ENCODE measurements around the gene HSF4.

Gene HSF4

DNA sequence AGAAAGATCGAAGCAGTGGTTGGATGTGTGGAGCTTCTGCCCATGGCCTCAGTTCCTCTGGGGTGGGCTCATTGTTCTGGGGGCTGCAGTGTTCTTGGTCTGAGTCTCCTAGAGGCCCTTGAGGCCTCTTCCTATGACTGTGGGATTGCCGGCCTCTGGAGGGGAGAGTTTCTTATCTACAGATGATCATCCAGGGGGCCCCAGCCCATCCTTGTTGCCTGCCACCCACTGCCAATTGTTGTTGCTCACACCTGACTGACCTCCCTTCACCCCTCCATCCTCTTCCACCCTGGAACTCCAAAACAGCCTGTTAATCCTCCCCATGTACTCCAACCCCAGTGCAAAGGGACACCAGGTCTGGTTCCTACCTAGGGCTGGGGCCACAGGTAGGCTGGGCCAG lies 19.6 kb upstream of the HSF4 start:
- ChIA-PET CTCF (interaction anchor here (1.0 to 9.3 kb wide), 5 partner anchors 11 to 184 kb away, joined by 3 to 91 read pairs (median 6); partner anchors contain the start of gene CES3), POLR2A (no interaction called here)

DNA sequence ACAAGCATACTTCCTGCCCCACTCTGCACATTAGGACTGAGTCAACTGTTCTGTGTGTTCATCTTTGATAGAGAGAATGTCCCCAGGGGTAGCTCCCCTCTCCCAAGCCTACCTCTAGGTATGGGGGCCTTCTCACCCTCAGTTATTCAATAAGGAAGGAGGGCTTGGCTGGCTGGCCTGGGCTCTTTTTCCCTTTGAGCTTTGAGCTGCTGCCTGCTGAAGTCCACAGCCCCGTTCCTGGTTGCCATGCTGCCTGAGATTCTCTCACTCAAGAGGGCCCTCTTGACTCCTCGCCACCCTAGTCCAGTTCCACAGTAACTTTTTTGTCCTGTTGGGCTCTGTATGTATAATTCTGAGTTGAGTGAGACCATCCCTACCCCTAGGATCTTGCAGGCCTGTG lies 18.8 kb upstream of the HSF4 start:
- TF ChIP-seq, protein P1, sequence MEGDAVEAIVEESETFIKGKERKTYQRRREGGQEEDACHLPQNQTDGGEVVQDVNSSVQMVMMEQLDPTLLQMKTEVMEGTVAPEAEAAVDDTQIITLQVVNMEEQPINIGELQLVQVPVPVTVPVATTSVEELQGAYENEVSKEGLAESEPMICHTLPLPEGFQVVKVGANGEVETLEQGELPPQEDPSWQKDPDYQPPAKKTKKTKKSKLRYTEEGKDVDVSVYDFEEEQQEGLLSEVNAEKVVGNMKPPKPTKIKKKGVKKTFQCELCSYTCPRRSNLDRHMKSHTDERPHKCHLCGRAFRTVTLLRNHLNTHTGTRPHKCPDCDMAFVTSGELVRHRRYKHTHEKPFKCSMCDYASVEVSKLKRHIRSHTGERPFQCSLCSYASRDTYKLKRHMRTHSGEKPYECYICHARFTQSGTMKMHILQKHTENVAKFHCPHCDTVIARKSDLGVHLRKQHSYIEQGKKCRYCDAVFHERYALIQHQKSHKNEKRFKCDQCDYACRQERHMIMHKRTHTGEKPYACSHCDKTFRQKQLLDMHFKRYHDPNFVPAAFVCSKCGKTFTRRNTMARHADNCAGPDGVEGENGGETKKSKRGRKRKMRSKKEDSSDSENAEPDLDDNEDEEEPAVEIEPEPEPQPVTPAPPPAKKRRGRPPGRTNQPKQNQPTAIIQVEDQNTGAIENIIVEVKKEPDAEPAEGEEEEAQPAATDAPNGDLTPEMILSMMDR (IDR thresholded peaks at IDR 0.05; ENCODE audit: insufficient read depth, low read length, missing control alignments), result no peak

More for the DNA sequence above, 19.6 kb upstream of the HSF4 start:
- H3K4me3 ChIP-seq (ENCODE audit: low read depth, low read length), result no peak overlapping the region
- no peak for DNase-seq (ENCODE audit: low read depth, low spot score)
- TF ChIP-seq, protein P1 (IDR thresholded peaks at IDR 0.05; ENCODE audit: insufficient read depth, low read length, missing control alignments), result no peak

DNA sequence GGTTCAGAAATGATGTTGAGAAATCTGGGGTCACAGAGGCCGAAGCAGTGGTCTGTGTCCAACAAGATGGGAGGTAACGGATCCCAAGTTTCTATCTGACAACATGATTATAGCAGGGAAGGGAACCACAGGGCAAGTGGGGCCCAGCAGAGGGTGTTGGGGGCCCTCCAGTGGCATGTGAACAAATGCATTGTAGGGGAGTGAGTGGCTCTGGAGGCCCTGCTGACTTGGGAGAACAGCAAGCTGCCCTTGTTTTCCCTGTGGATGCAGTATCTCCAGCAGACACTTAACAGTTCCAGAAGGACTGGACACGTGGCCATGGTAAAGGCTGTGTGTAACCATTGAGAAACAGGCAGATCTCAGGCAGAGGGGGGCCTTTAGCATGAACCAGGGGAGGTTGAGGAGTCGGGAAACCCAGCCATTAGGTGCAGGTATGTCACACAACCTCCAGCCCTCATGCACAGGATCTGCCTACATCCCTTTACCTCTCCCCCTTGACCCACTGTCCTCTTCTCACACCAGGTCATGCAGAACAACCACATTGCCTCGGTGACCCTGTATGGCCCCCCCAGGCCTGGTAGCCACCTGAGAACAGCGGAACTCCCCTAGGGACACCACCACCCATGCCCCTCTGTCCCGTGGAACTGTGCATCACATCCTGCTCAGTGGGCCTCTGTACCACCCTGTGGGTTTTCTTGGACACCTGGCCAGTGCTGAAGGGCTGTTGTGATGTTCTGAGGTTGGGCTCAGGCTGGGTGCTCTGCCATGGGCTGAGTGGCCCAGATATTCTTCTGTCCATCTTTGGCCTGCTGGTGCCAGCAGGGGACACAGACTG lies 17.8 kb upstream of the HSF4 start:
- DNase-seq (ENCODE audit: low read depth, low spot score), result no peak
- TF ChIP-seq, protein P1 (IDR thresholded peaks at IDR 0.05; ENCODE audit: insufficient read depth, low read length, missing control alignments), result no peak
- ChIA-PET POLR2A (no interaction called here), CTCF (interaction anchor here (0.6 to 9.3 kb wide), 3 partner anchors 9 to 15 kb away, joined by 3 to 91 read pairs (median 3); no protein-coding TSS in a partner anchor)
- no peak overlapping the region for H3K4me3 ChIP-seq (ENCODE audit: low read depth, low read length)

More for the DNA sequence above, 18.8 kb upstream of the HSF4 start:
- POLR2A ChIA-PET, result no interaction called here
- CTCF ChIA-PET, result interaction anchor here (0.8 to 9.3 kb wide), 6 partner anchors 10 to 185 kb away, joined by 3 to 91 read pairs (median 4); partner anchors contain the start of gene CES3
- no peak for DNase-seq (ENCODE audit: low read depth, low spot score)
- H3K4me3 ChIP-seq (ENCODE audit: low read depth, low read length), result no peak overlapping the region

DNA sequence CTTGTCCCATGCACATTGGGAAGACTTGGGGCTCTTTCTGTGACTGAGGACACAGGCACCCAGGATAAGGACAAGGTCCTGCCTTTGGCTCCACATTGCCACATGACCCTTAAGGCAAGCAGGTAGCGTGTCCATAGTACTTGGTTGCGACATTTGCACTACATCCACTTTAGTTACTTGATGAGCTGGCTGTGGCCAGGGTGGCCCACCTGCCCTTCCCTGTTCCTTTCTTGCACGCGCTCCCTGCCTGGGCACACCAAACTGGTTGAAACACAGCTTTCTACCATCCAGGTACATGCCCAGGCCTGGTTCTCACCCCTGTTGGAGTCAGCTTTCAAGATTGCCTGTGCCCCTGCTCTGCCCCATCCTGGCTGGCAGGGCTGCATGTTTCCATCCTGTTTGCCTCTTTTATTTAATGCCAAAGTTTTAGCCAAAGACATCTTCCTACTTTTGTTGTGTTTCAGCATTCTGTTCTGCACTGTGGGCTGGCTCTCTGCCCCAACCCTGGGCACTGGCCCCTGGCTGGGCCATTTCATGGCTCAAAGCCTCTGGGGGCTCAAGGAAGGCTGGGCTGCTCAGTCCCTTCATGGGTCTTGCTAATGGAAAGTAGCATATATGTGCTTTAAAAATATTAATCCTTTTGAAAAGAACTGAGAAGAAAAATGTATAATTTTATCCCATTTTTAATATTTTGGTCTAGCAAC lies 17.0 kb upstream of the HSF4 start:
- CTCF ChIA-PET, result interaction anchor here (0.6 kb wide), 1 partner anchor 16 kb away, joined by 3 read pairs; no protein-coding TSS in a partner anchor
- TF ChIP-seq, protein P1 (IDR thresholded peaks at IDR 0.05; ENCODE audit: insufficient read depth, low read length, missing control alignments), result no peak
- H3K4me3 ChIP-seq (ENCODE audit: low read depth, low read length), result no peak overlapping the region
- POLR2A ChIA-PET, result no interaction called here
- no peak for DNase-seq (ENCODE audit: low read depth, low spot score)

DNA sequence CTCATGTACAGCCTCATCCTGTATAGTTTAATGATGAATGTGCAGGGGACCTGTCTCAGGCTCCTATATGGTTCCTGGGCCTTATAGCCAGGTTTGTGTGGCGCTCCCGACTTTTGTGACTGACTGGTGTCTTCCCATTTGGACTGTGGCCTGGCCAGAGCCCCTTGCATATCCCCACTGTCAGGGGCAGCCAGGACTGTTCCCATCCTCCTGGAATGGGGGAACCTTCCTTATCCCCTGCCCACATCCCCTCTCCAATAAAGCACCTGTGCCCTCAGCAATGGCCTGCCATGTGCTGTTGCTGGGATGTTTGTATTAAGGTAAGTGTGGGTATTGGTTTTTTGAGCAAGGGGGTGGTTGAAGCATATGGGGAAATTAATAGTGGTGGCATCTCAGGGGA lies 16.3 kb upstream of the HSF4 start:
- ChIA-PET CTCF (interaction anchor here (1.0 to 1.3 kb wide), 2 partner anchors 9 to 170 kb away, joined by 4 to 5 read pairs; no protein-coding TSS in a partner anchor), POLR2A (interaction anchor here (0.7 kb wide), 1 partner anchor 46 kb away, joined by 3 read pairs; no protein-coding TSS in a partner anchor)
- DNase-seq (ENCODE audit: low read depth, low spot score), result no peak
- TF ChIP-seq, protein P1 (IDR thresholded peaks at IDR 0.05; ENCODE audit: insufficient read depth, low read length, missing control alignments), result no peak
- no peak overlapping the region for H3K4me3 ChIP-seq (ENCODE audit: low read depth, low read length)

Data from AG04449 (cell line).